Measurements from ENCODE around the gene GNAZ.

The GNAZ gene

GRCh38 chr22:23109079-23109347, 38.7 kb downstream of the GNAZ start:
- DNase-seq = no peak

DNA sequence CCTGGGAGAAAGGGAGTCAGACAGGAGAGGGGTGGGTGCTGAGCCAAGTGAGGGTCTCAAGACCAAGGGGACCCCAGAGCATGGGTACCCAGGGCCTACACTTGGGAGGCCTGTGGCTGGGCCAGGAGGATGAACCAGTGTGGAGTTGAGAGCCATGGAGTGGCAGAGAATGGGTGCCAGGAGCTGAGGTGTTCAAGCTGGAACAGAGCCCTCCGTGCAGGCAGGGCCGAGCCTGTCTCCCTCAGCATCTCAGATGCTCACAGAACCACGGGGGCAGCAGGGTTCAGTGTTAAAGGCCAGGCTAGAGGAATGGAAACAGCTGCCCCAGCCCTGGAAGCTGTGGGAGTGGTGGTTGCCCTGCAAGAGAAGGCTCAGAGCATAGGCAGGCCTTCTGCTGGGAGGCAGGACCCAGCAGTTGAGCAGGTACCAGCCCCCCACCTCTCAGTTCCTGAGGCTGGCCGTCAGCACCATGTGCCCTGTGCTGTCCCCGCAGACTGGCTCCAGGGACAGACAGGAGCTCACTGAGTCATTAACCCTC, 39.2 kb downstream of the GNAZ start:
- DNase-seq = no peak

GRCh38 chr22:23110190-23110921, 40.0 kb downstream of the GNAZ start:
- DNase-seq = no peak

DNA sequence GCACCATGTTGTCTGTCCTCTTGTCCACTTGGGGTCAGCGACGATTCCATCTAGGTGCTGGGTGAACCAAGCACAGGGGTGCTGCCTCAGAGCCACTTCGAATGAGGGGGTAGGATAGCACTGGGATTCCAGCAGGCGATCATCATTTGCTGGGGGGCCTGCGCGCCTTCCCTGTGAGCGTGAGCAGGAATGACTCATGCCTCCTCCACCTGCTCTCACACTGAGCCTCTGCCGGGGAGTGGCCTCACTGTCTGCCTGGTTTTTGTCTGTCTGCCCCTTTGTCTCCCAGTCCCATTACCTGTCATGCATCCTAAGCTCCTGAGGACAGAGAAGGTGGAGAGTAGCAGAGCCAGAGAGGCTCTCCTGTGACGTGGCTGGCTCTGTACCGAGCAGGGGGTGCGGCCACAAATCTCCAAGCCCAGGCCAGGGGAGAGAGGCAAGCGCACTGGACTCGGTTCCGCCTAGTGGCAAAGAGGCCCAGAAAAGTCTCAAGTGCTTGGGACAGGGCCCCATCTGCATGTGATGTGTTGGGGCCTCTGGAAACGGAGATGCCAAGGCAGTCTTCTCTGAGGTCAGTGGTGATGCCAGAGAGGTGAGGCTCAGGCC, 40.7 kb downstream of the GNAZ start:
- DNase-seq = no peak

GRCh38 chr22:23112472-23113012, 42.2 kb downstream of the GNAZ start:
- DNase-seq = no peak

DNA sequence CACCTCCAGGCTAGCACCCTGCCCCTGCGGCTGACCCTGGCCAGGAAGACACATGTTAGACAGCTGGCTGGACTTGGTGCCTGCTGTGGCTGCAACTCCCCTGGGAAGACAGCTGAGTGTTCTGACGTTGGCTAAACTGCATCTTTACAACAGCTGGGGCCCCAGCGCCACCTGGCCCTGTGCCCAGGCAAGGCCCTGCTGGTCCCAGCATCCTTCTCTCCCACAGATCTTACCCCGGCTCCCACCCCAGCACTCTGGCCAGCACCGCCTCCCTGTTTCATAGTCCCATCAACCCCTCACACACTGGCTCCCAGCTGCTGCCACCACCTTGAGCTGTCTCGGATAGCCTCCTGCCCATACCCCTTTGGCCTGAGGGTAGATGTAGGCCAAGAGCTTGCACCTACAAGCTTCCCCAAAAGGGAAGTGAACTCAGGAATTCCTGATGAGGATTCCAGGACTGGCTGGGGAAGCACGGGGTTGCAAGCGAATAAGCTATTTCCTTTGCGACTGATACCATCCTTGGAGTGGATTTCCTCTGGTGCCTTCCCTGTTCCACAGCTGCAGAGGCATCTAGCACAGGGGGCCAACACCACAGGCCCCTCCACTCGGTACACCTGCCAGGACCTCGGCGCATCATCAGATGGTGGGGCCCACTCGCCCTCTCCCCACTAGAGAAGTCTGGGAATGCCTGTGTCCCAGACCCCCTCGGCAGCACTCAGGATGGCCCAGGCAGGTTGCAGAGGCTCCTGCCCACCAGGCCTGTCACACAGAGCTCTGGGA, 42.9 kb downstream of the GNAZ start:
- DNase-seq = peak; percentile 44

- DNase-seq = no peak
Measured at GRCh38 chr22:23113847-23114720, 43.8 kb downstream of the GNAZ start.

- no peak for DNase-seq
Measured at GRCh38 chr22:23114721-23115020, 44.4 kb downstream of the GNAZ start.

DNA sequence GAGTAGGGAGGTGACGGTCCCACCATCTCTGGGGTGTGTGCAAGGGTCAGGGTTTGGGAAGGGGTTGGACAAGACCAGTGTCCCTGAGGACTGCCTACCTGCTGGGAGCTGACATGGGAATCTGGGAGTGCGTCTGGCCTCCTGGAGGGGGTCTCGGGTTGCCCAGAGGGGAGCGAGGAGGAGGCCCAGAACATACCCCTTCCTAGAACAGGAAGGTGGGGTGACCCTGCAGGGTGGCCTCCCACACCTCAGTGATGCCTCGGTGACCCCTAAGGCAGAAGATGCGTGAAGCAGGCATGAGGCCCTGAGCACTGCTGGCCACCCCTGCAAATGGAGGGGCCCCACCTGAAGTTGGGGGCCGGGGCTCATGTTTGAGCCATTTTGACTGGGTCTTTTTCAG, 45.0 kb downstream of the GNAZ start:
- no peak for DNase-seq

- no peak for DNase-seq
Measured at GRCh38 chr22:23115825-23116494, 45.6 kb downstream of the GNAZ start.

DNA sequence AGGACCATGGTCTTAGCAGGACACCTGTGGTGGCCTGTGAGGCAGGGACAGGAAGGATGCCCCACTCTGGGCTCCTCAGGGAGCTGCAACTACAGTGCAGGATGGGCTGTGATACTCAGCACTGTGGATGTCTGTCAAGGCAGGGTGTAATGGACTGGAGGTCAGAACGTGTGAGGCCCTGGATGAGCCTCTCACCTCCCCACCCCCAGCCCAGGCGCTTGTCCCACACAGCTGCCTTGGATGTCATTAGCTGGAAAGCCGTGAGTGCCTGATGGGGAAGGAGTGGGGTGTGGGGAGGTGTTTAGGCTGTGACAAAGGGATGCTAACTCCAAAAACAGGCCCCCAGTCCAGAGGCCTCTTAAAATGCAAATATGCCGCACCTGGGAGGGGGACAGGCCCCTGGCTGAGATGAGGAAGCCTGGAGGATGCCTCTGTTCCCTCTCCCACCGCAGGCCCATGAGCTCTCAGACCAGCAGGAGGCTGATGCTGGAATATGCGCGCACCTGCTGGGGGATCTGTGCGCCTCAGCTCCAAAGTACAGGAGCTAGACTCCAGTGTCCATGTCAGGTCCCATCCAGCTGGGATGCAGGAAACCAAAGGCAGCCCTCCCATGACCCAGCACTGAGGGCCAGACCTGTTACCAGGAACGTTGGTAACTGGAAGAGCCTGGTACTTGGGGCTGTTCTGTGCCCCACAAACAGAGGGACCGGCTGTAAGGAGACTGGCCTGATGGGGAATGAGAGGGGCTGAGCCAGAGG, 46.4 kb downstream of the GNAZ start:
- DNase-seq = no peak

GRCh38 chr22:23117275-23117674, 47.0 kb downstream of the GNAZ start:
- no peak for DNase-seq

DNA sequence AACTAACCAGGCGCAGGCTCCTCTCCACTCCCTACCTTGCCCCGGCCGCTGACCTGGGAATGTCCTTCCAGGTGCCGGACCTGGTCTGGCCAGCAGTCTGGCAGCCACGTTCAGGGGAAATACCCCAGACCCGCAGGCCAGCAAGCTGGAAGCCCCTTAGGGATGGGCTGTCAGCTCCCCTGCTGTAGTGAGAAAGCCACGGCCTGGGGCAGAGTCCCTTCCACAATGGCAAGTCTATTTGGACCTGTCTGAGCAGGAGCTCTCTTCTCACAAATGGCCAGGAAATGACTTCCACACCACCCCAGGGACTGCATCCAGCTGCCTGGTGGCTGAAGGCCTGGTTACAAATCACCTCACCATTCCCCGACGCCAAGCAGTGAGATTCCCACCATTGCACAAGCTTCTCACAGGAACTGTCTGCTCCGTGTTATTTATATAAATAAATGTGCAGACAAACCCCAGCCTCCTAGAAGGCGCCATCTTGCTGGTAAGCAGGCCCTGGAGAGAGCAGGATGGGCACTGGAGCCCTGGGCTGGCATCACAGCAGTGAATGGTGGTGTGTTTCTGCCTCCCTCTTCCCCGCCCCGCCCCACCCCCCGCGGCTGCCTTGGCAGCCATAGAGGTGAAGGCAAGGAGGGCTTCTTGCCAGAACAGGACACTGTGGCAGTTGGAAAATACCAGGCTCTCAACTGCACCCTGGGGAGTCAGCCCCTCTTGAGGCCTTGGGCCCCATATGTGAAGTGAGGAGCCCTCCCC, 47.8 kb downstream of the GNAZ start:
- DNase-seq = no peak

GRCh38 chr22:23118647-23119493, 48.6 kb downstream of the GNAZ start:
- no peak for DNase-seq

- DNase-seq = no peak
Measured at GRCh38 chr22:23119494-23120414, 49.4 kb downstream of the GNAZ start.

- DNase-seq = no peak
Measured at GRCh38 chr22:23120415-23120899, 50.1 kb downstream of the GNAZ start.

- DNase-seq = no peak
Measured at GRCh38 chr22:23121000-23121421, 50.7 kb downstream of the GNAZ start.

DNA sequence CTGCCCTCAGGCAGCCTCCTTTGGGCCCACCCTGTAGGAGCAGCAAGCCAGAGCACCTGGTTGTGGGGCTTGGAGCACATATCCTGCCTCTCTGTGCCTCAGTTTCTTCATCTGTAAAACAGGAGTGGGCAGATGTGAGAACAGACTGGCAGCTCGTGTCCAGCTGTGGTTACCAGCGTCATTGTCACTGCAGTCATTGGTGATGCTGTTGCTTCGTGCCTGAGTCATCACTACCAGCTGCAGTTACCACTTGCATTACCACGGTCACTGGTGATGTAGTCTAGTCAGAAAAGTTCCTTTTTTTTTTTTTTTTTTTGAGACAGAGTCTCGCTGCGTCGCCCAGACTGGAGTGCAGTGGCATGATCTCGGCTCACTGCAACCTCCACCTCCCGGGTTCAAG, 51.1 kb downstream of the GNAZ start:
- no peak for DNase-seq
